CD4-positive, alpha-beta T cell treated with Interleukin-10 for 1 hour (primary cell): ENCODE results near the gene BCL2L1.

Source experiments
- DNase-seq: peaks from one replicate; pipeline ENCODE4 v3.0.0-alpha.2; 2020

The BCL2L1 gene

GRCh38 chr20:31708736-31709534 is 13.7 kb downstream of the BCL2L1 start:
- no peak for DNase-seq

GRCh38 chr20:31707994-31708735 is 14.5 kb downstream of the BCL2L1 start:
- DNase-seq, result no peak

GRCh38 chr20:31707258-31707615 is 15.4 kb downstream of the BCL2L1 start:
- DNase-seq, result no peak

- DNase-seq, result no peak
Observed at GRCh38 chr20:31706607-31707257, 15.9 kb downstream of the BCL2L1 start.

GRCh38 chr20:31705598-31706597 is 16.8 kb downstream of the BCL2L1 start:
- no peak for DNase-seq

- no peak for DNase-seq
Observed at GRCh38 chr20:31705191-31705590, 17.5 kb downstream of the BCL2L1 start.

GRCh38 chr20:31704225-31705119 is 18.2 kb downstream of the BCL2L1 start:
- DNase-seq, result no peak

- DNase-seq, result no peak
Observed at GRCh38 chr20:31701591-31701990, 21.1 kb downstream of the BCL2L1 start.

GRCh38 chr20:31700747-31701146 is 21.9 kb downstream of the BCL2L1 start:
- no peak for DNase-seq

- DNase-seq, result no peak
Observed at GRCh38 chr20:31699801-31700728, 22.6 kb downstream of the BCL2L1 start.

- no peak for DNase-seq
Observed at GRCh38 chr20:31698803-31699718, 23.6 kb downstream of the BCL2L1 start.

GRCh38 chr20:31698243-31698802 is 24.3 kb downstream of the BCL2L1 start:
- no peak for DNase-seq

- DNase-seq, result no peak
Observed at GRCh38 chr20:31695849-31696804, 26.5 kb downstream of the BCL2L1 start.

GRCh38 chr20:31694842-31695593 is 27.6 kb downstream of the BCL2L1 start:
- no peak for DNase-seq

GRCh38 chr20:31693987-31694661 is 28.5 kb downstream of the BCL2L1 start:
- DNase-seq, result no peak

- no peak for DNase-seq
Observed at GRCh38 chr20:31693402-31693801, 29.3 kb downstream of the BCL2L1 start.
